K562 (cell line): ENCODE results near the gene HEXIM1. TPM values are rescaled to one million over a fixed set of nuclear protein-coding genes. Genes with fewer than 3 reads are reported as not detected.

Experiments
- BACH1 ChIP-seq: fragments of 200-800 bp; sonication (Bioruptor generic); IDR thresholded peaks from 2 replicates; pipeline ENCODE4 v1.6.1; 2016; ENCODE audit warnings: missing genetic modification characterization, missing compliant biosample characterization
- BMI1 ChIP-seq: fragments of 150-350 bp; IDR thresholded peaks from 2 replicates; pipeline ENCODE4 v1.6.1; 2014; ENCODE audit warnings: low read length
- BRF1 ChIP-seq: IDR thresholded peaks from 3 replicates; pipeline ENCODE4 v1.6.1; 2011; ENCODE audit warnings: borderline replicate concordance, mild to moderate bottlenecking; ENCODE audit not compliant: insufficient read length; ENCODE audit errors: extremely low read depth
- CC2D1A ChIP-seq: fragments of 450-650 bp; IDR thresholded peaks from 2 replicates; pipeline ENCODE4 v1.6.1; 2017; ENCODE audit warnings: mild to moderate bottlenecking
- ELF1 ChIP-seq: fragments of 200-800 bp; sonication (Bioruptor generic); IDR thresholded peaks from 2 replicates; pipeline ENCODE4 v1.6.1; 2016; ENCODE audit warnings: missing genetic modification characterization, missing compliant biosample characterization
- HNRNPH1 ChIP-seq: fragments of 200-400 bp; formaldehyde crosslinking; optimal IDR thresholded peaks from 2 replicates; pipeline ENCODE3; 2017; ENCODE audit warnings: low read depth, mild to moderate bottlenecking, low read length, moderate library complexity
- KDM4B ChIP-seq, 2 experiments: fragments of 450-650 bp in 1 of 2; sonication (generic) in 1 of 2; IDR thresholded peaks; 2 replicates each; pipeline ENCODE4 v1.6.1; 2016 to 2017; ENCODE audit warnings: borderline replicate concordance in 2 of 2, antibody characterized with exemption in 1 of 2, low read depth in 1 of 2, mild to moderate bottlenecking in 1 of 2
- NCOA6 ChIP-seq: fragments of 450-650 bp; IDR thresholded peaks from 2 replicates; pipeline ENCODE4 v1.6.1; 2017; ENCODE audit warnings: mild to moderate bottlenecking
- POLR2B ChIP-seq: fragments of 450-650 bp; IDR thresholded peaks from 2 replicates; pipeline ENCODE4 v1.6.1; 2018; ENCODE audit warnings: low read depth; ENCODE audit not compliant: partially characterized antibody
- PTBP1 ChIP-seq: fragments of 200-400 bp; formaldehyde crosslinking; IDR thresholded peaks from 2 replicates; pipeline ENCODE4 v1.6.1; 2017; ENCODE audit warnings: low read depth, low read length
- TBP ChIP-seq: optimal IDR thresholded peaks from 2 replicates; pipeline ENCODE3; 2011; ENCODE audit warnings: low read depth, low read length, improper control_type of control experiment
- ZNF282 ChIP-seq: sonication (generic); formaldehyde crosslinking; IDR thresholded peaks from 2 replicates; pipeline ENCODE4 v1.8.1; 2023; ENCODE audit warnings: missing genetic modification reagents
- ZNF584 ChIP-seq: fragments of 200-800 bp; sonication (Bioruptor generic); IDR thresholded peaks from 2 replicates; pipeline ENCODE4 v1.6.1; 2016; ENCODE audit warnings: low read depth, mild to moderate bottlenecking, missing genetic modification characterization, missing compliant biosample characterization
- ZNF780A ChIP-seq: fragments of 250-450 bp; sonication (Bioruptor Pico); IDR thresholded peaks from 2 replicates; pipeline ENCODE4 v1.5.0; 2021; ENCODE audit warnings: mild to moderate bottlenecking
- polyA plus RNA-seq, 8 experiments: library from polyadenylated mRNA; depleted of rRNA in 4 of 8; stranded (reverse) in 5 of 8; unstranded in 3 of 8; fragments of >200 nt; fragmentation: Nextera tagmentation in 2 of 8; fragmentation: Illumina TruSeq in 1 of 8; extraction: Ambion mirVana in 2 of 8; extraction: Trizol in 1 of 8; gene quantifications; 2 replicates each; pipeline versions ENCODE4 v1.2.1 to v1.2.3, GENCODE V29; 2011 to 2014; ENCODE audit warnings: inconsistent platforms in 1 of 8, missing spikeins in 1 of 8
- total RNA-seq, 7 experiments: library from RNA; depleted of rRNA in 6 of 7; stranded (reverse); fragments of >200 nt in 6 of 7; fragmentation: Illumina TruSeq in 2 of 7; extraction: Trizol in 2 of 7; gene quantifications; 2 replicates each; pipeline versions ENCODE4 v1.2.1 to v1.2.3, GENCODE V29; 2011 to 2021; ENCODE audit warnings: low replicate concordance in 1 of 7
- TF ChIP-seq, protein P1 (sequence below): fragments of 150-350 bp; conservative IDR thresholded peaks from 2 replicates; pipeline ENCODE4 v1.6.1; 2014; ENCODE audit warnings: low read length
- TF ChIP-seq, protein P2 (sequence below): fragments of 450-650 bp; IDR thresholded peaks from 2 replicates; pipeline ENCODE4 v1.6.1; 2014; ENCODE audit warnings: low read depth, mild to moderate bottlenecking, moderate library complexity, borderline replicate concordance
- TF ChIP-seq, protein P3 (sequence below): sonication (generic); formaldehyde crosslinking; IDR thresholded peaks from 2 replicates; pipeline ENCODE4 v1.8.0; 2022; ENCODE audit warnings: mild to moderate bottlenecking, missing genetic modification reagents, borderline replicate concordance
- TF ChIP-seq, protein P4 (sequence below): fragments of 250-450 bp; sonication (Bioruptor Pico); IDR thresholded peaks from 2 replicates; pipeline ENCODE4 v1.5.0; 2021; ENCODE audit warnings: mild to moderate bottlenecking, borderline replicate concordance

The HEXIM1 gene
- total and polyA plus RNA-seq, 9 of the 15 experiments (the other 6 are each of a cell fraction or from before 2014, with no cell fraction given), result 1.4 to 28.3 (median 9.1) TPM

DNA sequence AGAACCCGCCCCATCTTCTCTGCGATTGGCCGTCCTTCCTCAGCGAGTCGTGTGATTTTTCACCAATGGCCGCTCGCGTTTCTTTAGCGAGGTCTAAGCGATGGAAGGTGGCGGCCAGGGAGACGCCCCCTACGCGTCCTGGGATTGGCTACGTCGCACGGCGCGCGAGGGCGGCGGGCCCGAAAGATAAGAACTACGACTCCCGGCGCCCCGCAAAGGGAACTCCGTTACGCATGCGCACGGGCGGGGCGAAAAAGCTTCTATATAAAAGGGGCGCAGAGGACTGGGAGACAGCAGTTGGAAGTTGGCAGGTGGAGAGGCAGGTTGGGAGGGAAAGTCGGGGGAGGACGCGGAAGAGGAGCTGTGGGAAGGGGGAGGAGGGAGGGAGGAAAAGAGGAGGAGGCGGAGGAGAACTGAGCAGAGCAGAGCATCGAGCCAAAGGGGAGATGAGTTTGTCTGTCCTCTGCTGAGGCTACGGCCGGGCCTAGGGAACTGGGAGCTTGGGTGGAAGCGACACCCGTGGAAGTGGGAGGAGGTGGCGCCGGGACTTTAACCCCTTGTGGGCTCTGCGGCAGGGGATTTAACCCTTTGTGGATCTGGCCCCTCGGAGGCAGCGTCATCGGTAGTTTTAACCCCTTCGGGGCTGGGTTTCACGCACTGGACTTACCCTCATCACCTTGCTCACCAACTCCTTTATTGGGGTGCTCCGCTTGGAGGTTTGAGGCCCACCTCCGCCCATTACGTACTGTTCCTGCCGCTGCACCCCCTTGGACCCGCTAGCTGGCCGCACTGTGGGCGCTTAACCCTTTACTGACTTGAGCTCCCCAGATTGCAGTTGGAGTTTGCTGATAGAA lies at the start of gene HEXIM1 (continued):
- TF ChIP-seq, protein P1, sequence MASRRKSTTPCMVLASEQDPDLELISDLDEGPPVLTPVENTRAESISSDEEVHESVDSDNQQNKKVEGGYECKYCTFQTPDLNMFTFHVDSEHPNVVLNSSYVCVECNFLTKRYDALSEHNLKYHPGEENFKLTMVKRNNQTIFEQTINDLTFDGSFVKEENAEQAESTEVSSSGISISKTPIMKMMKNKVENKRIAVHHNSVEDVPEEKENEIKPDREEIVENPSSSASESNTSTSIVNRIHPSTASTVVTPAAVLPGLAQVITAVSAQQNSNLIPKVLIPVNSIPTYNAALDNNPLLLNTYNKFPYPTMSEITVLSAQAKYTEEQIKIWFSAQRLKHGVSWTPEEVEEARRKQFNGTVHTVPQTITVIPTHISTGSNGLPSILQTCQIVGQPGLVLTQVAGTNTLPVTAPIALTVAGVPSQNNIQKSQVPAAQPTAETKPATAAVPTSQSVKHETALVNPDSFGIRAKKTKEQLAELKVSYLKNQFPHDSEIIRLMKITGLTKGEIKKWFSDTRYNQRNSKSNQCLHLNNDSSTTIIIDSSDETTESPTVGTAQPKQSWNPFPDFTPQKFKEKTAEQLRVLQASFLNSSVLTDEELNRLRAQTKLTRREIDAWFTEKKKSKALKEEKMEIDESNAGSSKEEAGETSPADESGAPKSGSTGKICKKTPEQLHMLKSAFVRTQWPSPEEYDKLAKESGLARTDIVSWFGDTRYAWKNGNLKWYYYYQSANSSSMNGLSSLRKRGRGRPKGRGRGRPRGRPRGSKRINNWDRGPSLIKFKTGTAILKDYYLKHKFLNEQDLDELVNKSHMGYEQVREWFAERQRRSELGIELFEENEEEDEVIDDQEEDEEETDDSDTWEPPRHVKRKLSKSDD, result 0 out of 2 replicates have a peak, but pooled peaks have one; percentile 20
- TF ChIP-seq BMI1 (0 out of 2 replicates have a peak, but pooled peaks have one; percentile 26), ELF1 (tag) (peak; percentile 96), PTBP1 (peak; percentile 76), TBP (no peak), CC2D1A (peak; percentile 81), ZNF584 (CRISPR knock-in tag) (no peak; the same call in 1 of the 2 replicates), HNRNPH1 (peak; percentile 71), KDM4B (IDR thresholded peaks at IDR 0.05; ENCODE audit: borderline replicate concordance in 2 of 2, low read depth in 1 of 2) (0 out of 4 replicates have a peak, but pooled peaks of 1 of the 2 experiments have one; percentile 84), ZNF282 (CRISPR knock-in tag) (no peak), ZNF780A (CRISPR knock-in tag) (peak; percentile 73; the same call in 1 of the 2 replicates), POLR2B (peak; percentile 100), BACH1 (tag) (0 out of 2 replicates have a peak, but pooled peaks have one; percentile 12), NCOA6 (peak; percentile 86), BRF1 (no peak)
- TF ChIP-seq, protein P2, sequence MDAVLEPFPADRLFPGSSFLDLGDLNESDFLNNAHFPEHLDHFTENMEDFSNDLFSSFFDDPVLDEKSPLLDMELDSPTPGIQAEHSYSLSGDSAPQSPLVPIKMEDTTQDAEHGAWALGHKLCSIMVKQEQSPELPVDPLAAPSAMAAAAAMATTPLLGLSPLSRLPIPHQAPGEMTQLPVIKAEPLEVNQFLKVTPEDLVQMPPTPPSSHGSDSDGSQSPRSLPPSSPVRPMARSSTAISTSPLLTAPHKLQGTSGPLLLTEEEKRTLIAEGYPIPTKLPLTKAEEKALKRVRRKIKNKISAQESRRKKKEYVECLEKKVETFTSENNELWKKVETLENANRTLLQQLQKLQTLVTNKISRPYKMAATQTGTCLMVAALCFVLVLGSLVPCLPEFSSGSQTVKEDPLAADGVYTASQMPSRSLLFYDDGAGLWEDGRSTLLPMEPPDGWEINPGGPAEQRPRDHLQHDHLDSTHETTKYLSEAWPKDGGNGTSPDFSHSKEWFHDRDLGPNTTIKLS, result peak; percentile 86
- TF ChIP-seq, protein P3, sequence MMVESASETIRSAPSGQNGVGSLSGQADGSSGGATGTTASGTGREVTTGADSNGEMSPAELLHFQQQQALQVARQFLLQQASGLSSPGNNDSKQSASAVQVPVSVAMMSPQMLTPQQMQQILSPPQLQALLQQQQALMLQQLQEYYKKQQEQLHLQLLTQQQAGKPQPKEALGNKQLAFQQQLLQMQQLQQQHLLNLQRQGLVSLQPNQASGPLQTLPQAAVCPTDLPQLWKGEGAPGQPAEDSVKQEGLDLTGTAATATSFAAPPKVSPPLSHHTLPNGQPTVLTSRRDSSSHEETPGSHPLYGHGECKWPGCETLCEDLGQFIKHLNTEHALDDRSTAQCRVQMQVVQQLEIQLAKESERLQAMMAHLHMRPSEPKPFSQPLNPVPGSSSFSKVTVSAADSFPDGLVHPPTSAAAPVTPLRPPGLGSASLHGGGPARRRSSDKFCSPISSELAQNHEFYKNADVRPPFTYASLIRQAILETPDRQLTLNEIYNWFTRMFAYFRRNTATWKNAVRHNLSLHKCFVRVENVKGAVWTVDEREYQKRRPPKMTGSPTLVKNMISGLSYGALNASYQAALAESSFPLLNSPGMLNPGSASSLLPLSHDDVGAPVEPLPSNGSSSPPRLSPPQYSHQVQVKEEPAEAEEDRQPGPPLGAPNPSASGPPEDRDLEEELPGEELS (CRISPR knock-in tag), result peak; percentile 62; the same call in 1 of the 2 replicates
- TF ChIP-seq, protein P4, sequence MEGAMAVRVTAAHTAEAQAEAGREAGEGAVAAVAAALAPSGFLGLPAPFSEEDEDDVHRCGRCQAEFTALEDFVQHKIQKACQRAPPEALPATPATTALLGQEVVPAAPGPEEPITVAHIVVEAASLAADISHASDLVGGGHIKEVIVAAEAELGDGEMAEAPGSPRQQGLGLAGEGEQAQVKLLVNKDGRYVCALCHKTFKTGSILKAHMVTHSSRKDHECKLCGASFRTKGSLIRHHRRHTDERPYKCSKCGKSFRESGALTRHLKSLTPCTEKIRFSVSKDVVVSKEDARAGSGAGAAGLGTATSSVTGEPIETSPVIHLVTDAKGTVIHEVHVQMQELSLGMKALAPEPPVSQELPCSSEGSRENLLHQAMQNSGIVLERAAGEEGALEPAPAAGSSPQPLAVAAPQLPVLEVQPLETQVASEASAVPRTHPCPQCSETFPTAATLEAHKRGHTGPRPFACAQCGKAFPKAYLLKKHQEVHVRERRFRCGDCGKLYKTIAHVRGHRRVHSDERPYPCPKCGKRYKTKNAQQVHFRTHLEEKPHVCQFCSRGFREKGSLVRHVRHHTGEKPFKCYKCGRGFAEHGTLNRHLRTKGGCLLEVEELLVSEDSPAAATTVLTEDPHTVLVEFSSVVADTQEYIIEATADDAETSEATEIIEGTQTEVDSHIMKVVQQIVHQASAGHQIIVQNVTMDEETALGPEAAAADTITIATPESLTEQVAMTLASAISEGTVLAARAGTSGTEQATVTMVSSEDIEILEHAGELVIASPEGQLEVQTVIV (CRISPR knock-in tag), result peak; percentile 81
